ENCODE data around the gene RAB13.

GRCh38 chr1:153973071-153973470 lies 13.1 kb downstream of the RAB13 start:
- TF ChIP-seq GABPA (IDR thresholded peaks at IDR 0.05; ENCODE audit: borderline replicate concordance, insufficient read depth, low read length) (no peak), SRF (IDR thresholded peaks at IDR 0.05; ENCODE audit: low read depth, low read length) (no peak), CTCF (IDR thresholded peaks at IDR 0.05; ENCODE audit: control extremely low read depth in 1 of 3, insufficient read depth in 1 of 3, low read depth in 1 of 3, low read length in 3 of 3) (no peak), RFX5 (IDR thresholded peaks at IDR 0.05; ENCODE audit: borderline replicate concordance, low read depth, low read length) (no peak), TCF12 (IDR thresholded peaks at IDR 0.05; ENCODE audit: low read depth, low read length) (no peak), HDAC6 (IDR thresholded peaks at IDR 0.05; ENCODE audit: low read depth, low read length) (no peak), CHD2 (IDR thresholded peaks at IDR 0.05; ENCODE audit: low read length) (no peak), NRF1 (IDR thresholded peaks at IDR 0.05; ENCODE audit: low read depth, low read length) (no peak), CHD1 (IDR thresholded peaks at IDR 0.05; ENCODE audit: low read depth, low read length) (no peak), EZH2 (IDR thresholded peaks at IDR 0.05; ENCODE audit: low read depth, low read length, severe bottlenecking) (no peak), POLR2A (IDR thresholded peaks at IDR 0.05; ENCODE audit: control extremely low read depth in 1 of 2, low read depth in 2 of 2, low read length in 2 of 2) (no peak), CTBP2 (IDR thresholded peaks at IDR 0.05; ENCODE audit: borderline replicate concordance, insufficient read depth, insufficient read length, low read length) (no peak)

Data from H1 (cell line).